Ascending aorta (tissue), 2 donors: ENCODE results near the gene BRD4. TPM values are rescaled to one million over a fixed set of nuclear protein-coding genes. Genes with fewer than 3 reads are reported as not detected.

ENCODE experiments used
- DNase-seq, 2 donors: peaks; one replicate each; pipeline ENCODE4 v3.0.0-alpha.2; 2019; ENCODE audit warnings: low spot score in 2 of 2
- H3K27ac ChIP-seq, 2 donors: fragments of 200-600 bp; sonication (generic); one replicate each; pipeline ENCODE4 v1.5.1; 2016 to 2017; ENCODE audit warnings: mild to moderate bottlenecking in 1 of 2
- H3K27me3 ChIP-seq: fragments of 200-600 bp; sonication (generic); one replicate; pipeline ENCODE4 v1.5.1; 2017
- H3K36me3 ChIP-seq, 2 donors: fragments of 200-600 bp; sonication (generic); one replicate each; pipeline ENCODE4 v1.5.1; 2016
- H3K4me1 ChIP-seq, 2 donors: fragments of 200-600 bp; sonication (generic); one replicate each; pipeline ENCODE4 v1.5.1; 2016 to 2017; ENCODE audit warnings: mild to moderate bottlenecking in 1 of 2
- H3K4me3 ChIP-seq, 2 donors: fragments of 200-600 bp; sonication (generic); one replicate each; pipeline ENCODE4 v1.5.1; 2016 to 2017; ENCODE audit warnings: mild to moderate bottlenecking in 1 of 2
- H3K9me3 ChIP-seq, 2 donors: fragments of 200-600 bp; sonication (generic); one replicate each; pipeline ENCODE4 v1.5.1; 2016
- CTCF ChIP-seq, 3 experiments: fragments of 200-600 bp in 2 of 3; fragments of 450-650 bp in 1 of 3; sonication (generic) in 2 of 3; IDR thresholded peaks; one replicate each; pipeline ENCODE4 v1.5.1; 2016 to 2019; ENCODE audit warnings: antibody characterized with exemption in 3 of 3, mild to moderate bottlenecking in 1 of 3, moderate library complexity in 1 of 3
- intact Hi-C: fragments of 100-400 bp; cut with DNase I; formaldehyde crosslinking; loops from one replicate; pipeline ENCODE4 v1.15.1; 2023
- total RNA-seq: library from RNA; depleted of rRNA; stranded (reverse); fragments of >200 nt; gene quantifications from one replicate; pipeline ENCODE4 v1.1.0, GENCODE V29; 2016

Gene BRD4
- total RNA-seq, 1 donor from 2014 or later: 55.3 TPM

- Histone ChIP-seq H3K4me3 (no peak overlapping the region), H3K36me3 (peaks cover 65% of the 10 kb centered on the region in 2 donors), H3K27me3 (no peaks in the 10 kb centered on the region), H3K27ac (no peak overlapping the region), H3K9me3 (no peaks in the 10 kb centered on the region), H3K4me1 (peaks cover 25 to 33% of the 10 kb centered on the region in 2 donors)
- no peak for DNase-seq
- intact Hi-C loops: no loop called here
- TF ChIP-seq CTCF (IDR thresholded peaks at IDR 0.05): no peak
Observed at GRCh38 chr19:15372470-15372869, 40.1 kb upstream of the BRD4 start.

DNA sequence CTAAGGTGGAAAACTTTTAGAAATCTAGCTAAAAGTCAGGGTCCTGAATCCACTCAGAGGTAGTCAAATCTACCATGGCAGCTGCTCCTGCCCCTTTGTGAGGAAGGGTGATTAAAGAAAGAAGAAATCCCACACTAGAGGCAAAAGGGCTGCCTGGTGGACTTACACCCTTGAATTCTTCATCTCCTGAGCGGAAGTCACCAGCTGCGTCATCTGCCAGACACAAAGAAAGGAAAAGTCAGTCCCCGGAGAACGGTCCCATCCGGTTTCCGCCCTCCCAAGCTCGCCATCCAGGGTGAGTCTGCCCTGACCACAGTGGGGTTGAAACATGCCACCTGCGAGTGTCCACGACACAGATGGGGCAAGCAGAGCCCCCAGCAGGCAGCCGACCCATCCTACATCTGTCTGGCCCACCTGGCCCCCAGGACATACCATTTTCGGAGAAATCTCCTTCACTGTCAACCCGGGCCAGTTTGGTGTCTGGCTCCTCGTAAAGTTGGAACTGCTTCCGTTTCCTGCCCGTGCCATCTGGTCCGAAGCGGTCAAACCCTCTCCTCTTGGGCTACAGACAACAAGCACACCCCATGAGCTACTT is 39.5 kb upstream of the BRD4 start:
- peaks cover 25 to 27% of the 10 kb centered on the region in 2 donors for H3K4me1 ChIP-seq
- TF ChIP-seq CTCF (IDR thresholded peaks at IDR 0.05): no peak
- no peak for DNase-seq
- no peaks in the 10 kb centered on the region for H3K9me3 ChIP-seq
- H3K4me3 ChIP-seq: no peak overlapping the region
- H3K27ac ChIP-seq: no peak overlapping the region
- H3K36me3 ChIP-seq: peaks cover 71% of the 10 kb centered on the region in 2 donors
- no peaks in the 10 kb centered on the region for H3K27me3 ChIP-seq
- intact Hi-C loops: no loop called here

- Histone ChIP-seq H3K36me3 (peaks cover 73% of the 10 kb centered on the region in 2 donors), H3K4me3 (no peak overlapping the region), H3K27ac (no peak overlapping the region), H3K4me1 (peaks cover 19 to 21% of the 10 kb centered on the region in 2 donors), H3K9me3 (no peaks in the 10 kb centered on the region), H3K27me3 (no peaks in the 10 kb centered on the region)
- TF ChIP-seq CTCF (IDR thresholded peaks at IDR 0.05): no peak
- intact Hi-C loops: no loop called here
- no peak for DNase-seq
Observed at GRCh38 chr19:15371119-15371518, 38.8 kb upstream of the BRD4 start.

DNA sequence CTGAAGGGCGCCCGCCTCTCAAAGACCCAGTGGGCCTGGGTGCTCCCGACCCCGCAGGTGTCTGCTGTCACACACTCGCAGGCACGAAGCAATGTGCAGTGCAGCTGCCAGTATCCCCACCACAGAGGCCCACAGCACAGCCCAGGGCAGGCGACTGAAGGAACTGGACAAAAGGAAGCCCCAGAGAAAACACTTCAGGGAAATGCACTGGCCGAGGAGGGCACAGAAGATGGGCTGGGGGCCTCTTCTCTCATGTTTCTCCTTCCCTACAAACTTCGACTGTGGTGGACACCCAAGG is 37.2 kb upstream of the BRD4 start:
- Histone ChIP-seq H3K9me3 (no peaks in the 10 kb centered on the region), H3K27me3 (no peaks in the 10 kb centered on the region), H3K27ac (no peak overlapping the region), H3K4me1 (peaks cover 11 to 13% of the 10 kb centered on the region in 2 donors), H3K4me3 (no peak overlapping the region), H3K36me3 (peaks cover 85 to 86% of the 10 kb centered on the region in 2 donors)
- TF ChIP-seq CTCF (IDR thresholded peaks at IDR 0.05): no peak
- DNase-seq: no peak
- intact Hi-C loops: no loop called here

DNA sequence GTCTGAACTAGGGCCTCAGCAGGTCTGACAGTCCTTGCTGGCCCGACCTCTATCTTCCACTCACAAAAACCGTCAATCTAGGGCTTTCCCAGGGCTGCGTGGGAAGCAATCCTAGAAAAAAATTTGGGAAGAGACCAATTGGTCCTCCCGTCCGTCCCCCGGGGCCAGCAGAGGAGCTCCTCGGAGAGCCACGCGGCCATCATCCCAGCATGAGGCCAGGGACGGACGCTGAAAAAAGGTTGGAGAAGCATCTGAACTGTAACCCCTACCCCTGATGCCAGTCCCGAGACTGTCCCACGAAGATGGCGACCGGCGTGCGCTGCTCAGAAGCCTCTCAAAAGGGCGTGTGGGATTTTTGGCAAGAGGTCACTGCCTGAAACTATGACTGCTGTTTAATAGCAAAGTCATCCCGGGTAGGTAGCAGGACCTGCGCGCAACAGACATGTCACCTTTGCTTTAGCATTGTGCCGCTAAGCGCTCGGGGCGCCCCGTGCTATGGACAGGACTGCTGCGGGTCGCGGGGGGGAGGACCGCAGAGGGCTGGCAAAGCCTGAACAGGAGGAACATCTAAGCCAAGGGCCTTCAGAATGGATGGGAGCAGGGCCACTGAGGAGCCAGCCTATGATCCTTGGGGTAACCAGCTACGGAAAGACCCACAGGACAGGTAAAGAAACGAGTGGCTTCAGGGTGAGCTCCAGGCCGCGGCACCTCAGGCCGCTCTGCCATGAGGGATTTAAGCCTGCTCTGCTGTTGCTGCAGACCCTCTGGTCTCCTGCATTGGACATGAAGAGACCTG is 36.7 kb upstream of the BRD4 start:
- no peaks in the 10 kb centered on the region for H3K9me3 ChIP-seq
- no peaks in the 10 kb centered on the region for H3K27me3 ChIP-seq
- H3K4me1 ChIP-seq: peaks cover 6 to 8% of the 10 kb centered on the region in 2 donors
- intact Hi-C loops: no loop called here
- H3K4me3 ChIP-seq: no peak overlapping the region
- TF ChIP-seq CTCF (IDR thresholded peaks at IDR 0.05): no peak
- DNase-seq: no peak
- no peak overlapping the region for H3K27ac ChIP-seq
- H3K36me3 ChIP-seq: peaks cover 87 to 89% of the 10 kb centered on the region in 2 donors
